ENCODE data around the gene ANKRD11. TPM values are rescaled to one million over a fixed set of nuclear protein-coding genes. Genes with fewer than 3 reads are reported as not detected.
"Not testable (repeated sequence)": the region's sequence is repeated elsewhere in the genome, so short reads cannot be mapped to it uniquely, and the experiment has no call there.

The ANKRD11 gene
- total RNA-seq, 1 experiment from 2014 or later, result 266 TPM

GRCh38 chr16:89436366-89436765, 54.0 kb downstream of the ANKRD11 start:
- RAD21 ChIA-PET (ENCODE audit: low non-redundant PET in 1 of 2, low total read pairs in 2 of 2, uncharacterized antibody in 2 of 2, unreplicated experiment in 2 of 2), result no interaction called here
- no peak for DNase-seq (ENCODE audit: low read depth, low spot score)
- H4K20me1 ChIP-seq (ENCODE audit: insufficient read depth), result peaks cover 39% of the 10 kb centered on the region; the same call in 1 of the 2 replicates
- no peak overlapping the region for H3K9ac ChIP-seq (ENCODE audit: low read length)
- no peak overlapping the region for H3K4me2 ChIP-seq (ENCODE audit: low read length)
- TF ChIP-seq YY1 (IDR thresholded peaks at IDR 0.05; ENCODE audit: extremely low read depth, insufficient replicate concordance, low read depth, low read length), result no peak
- no peaks in the 10 kb centered on the region for H3K9me2 ChIP-seq (ENCODE audit: insufficient read depth)
- no TSS peak for BruUV-seq (replicated peaks)
- no peak overlapping the region for H3K27ac ChIP-seq (ENCODE audit: low read depth, low read length)
- H3K9me3 ChIP-seq (ENCODE audit: control insufficient read depth in 1 of 2, insufficient read depth in 1 of 2, low read depth in 1 of 2, low read length in 2 of 2), result no peaks in the 10 kb centered on the region
- no peaks in the 10 kb centered on the region for H3K36me3 ChIP-seq (ENCODE audit: control insufficient read depth in 1 of 2, insufficient read depth in 2 of 2, low read length in 2 of 2)
- H3K27me3 ChIP-seq (ENCODE audit: insufficient read depth, low read length), result no peaks in the 10 kb centered on the region
- CTCF ChIA-PET, result interaction anchor here (1.4 kb wide), 1 partner anchor 9 kb away, joined by 3 read pairs; no protein-coding TSS in a partner anchor
- H3K79me2 ChIP-seq (ENCODE audit: insufficient read depth, low read length), result peaks cover 100% of the 10 kb centered on the region
- POLR2A ChIA-PET, result interaction anchor here (0.5 kb wide), 1 partner anchor 10 kb away, joined by 3 read pairs; no protein-coding TSS in a partner anchor
- no peak overlapping the region for H2AFZ ChIP-seq (ENCODE audit: low read depth, low read length, poor library complexity, severe bottlenecking)
- no peak for ATAC-seq
- H3K4me1 ChIP-seq (ENCODE audit: control insufficient read depth in 1 of 2, insufficient read depth in 2 of 2, low read length in 2 of 2), result peaks cover 2 to 10% of the 10 kb centered on the region in 2 experiments; a peak in 2 of 4 replicates
- no peak overlapping the region for H3K4me3 ChIP-seq (replicated peaks in 1 of 2; ENCODE audit: low read depth in 1 of 2, low read length in 2 of 2)
- intact Hi-C loops (cut with micrococcal nuclease), result no loop called here

- H3K4me2 ChIP-seq (ENCODE audit: low read length); H3K9me2 ChIP-seq (ENCODE audit: insufficient read depth); H3K4me3 ChIP-seq (replicated peaks in 1 of 2; ENCODE audit: low read depth in 1 of 2, low read length in 2 of 2); BruUV-seq (replicated peaks); POLR2A ChIA-PET; H3K9ac ChIP-seq (ENCODE audit: low read length); H3K27me3 ChIP-seq (ENCODE audit: insufficient read depth, low read length); RAD21 ChIA-PET (ENCODE audit: low non-redundant PET in 1 of 2, low total read pairs in 2 of 2, uncharacterized antibody in 2 of 2, unreplicated experiment in 2 of 2); H3K36me3 ChIP-seq (ENCODE audit: control insufficient read depth in 1 of 2, insufficient read depth in 2 of 2, low read length in 2 of 2); H2AFZ ChIP-seq (ENCODE audit: low read depth, low read length, poor library complexity, severe bottlenecking); intact Hi-C loops (cut with micrococcal nuclease); H3K27ac ChIP-seq (ENCODE audit: low read depth, low read length); DNase-seq (ENCODE audit: low read depth, low spot score); H3K9me3 ChIP-seq (ENCODE audit: control insufficient read depth in 1 of 2, insufficient read depth in 1 of 2, low read depth in 1 of 2, low read length in 2 of 2): not testable (repeated sequence)
- peaks cover 5 to 18% of the 10 kb centered on the region in 2 experiments; a peak in 2 of 4 replicates for H3K4me1 ChIP-seq (ENCODE audit: control insufficient read depth in 1 of 2, insufficient read depth in 2 of 2, low read length in 2 of 2)
- ATAC-seq, result peak; percentile 38
- H3K79me2 ChIP-seq (ENCODE audit: insufficient read depth, low read length), result peaks cover 98% of the 10 kb centered on the region
- CTCF ChIA-PET, result interaction anchor here (1.0 kb wide), 1 partner anchor 8 kb away, joined by 3 read pairs; no protein-coding TSS in a partner anchor
- H4K20me1 ChIP-seq (ENCODE audit: insufficient read depth), result peaks cover 40% of the 10 kb centered on the region; the same call in 1 of the 2 replicates
Observed at GRCh38 chr16:89435059-89435458, 55.3 kb downstream of the ANKRD11 start.

GRCh38 chr16:89434490-89434889, 55.9 kb downstream of the ANKRD11 start:
- DNase-seq (ENCODE audit: low read depth, low spot score) (no peak), ATAC-seq (no peak)
- Histone ChIP-seq H3K27ac (ENCODE audit: low read depth, low read length) (no peak overlapping the region), H3K9me2 (ENCODE audit: insufficient read depth) (no peaks in the 10 kb centered on the region), H3K4me2 (ENCODE audit: low read length) (no peak overlapping the region), H3K9me3 (ENCODE audit: control insufficient read depth in 1 of 2, insufficient read depth in 1 of 2, low read depth in 1 of 2, low read length in 2 of 2) (no peaks in the 10 kb centered on the region), H3K27me3 (ENCODE audit: insufficient read depth, low read length) (no peaks in the 10 kb centered on the region), H4K20me1 (ENCODE audit: insufficient read depth) (peaks cover 37% of the 10 kb centered on the region; the same call in 1 of the 2 replicates), H3K79me2 (ENCODE audit: insufficient read depth, low read length) (peaks cover 92% of the 10 kb centered on the region), H3K4me1 (ENCODE audit: control insufficient read depth in 1 of 2, insufficient read depth in 2 of 2, low read length in 2 of 2) (peaks cover 5 to 18% of the 10 kb centered on the region in 2 experiments; a peak in 2 of 4 replicates), H3K4me3 (replicated peaks in 1 of 2; ENCODE audit: low read depth in 1 of 2, low read length in 2 of 2) (no peak overlapping the region), H3K9ac (ENCODE audit: low read length) (no peak overlapping the region), H3K36me3 (ENCODE audit: control insufficient read depth in 1 of 2, insufficient read depth in 2 of 2, low read length in 2 of 2) (no peaks in the 10 kb centered on the region), H2AFZ (ENCODE audit: low read depth, low read length, poor library complexity, severe bottlenecking) (no peak overlapping the region)
- intact Hi-C loops (cut with micrococcal nuclease), result no loop called here
- no TSS peak for BruUV-seq (replicated peaks)
- ChIA-PET POLR2A (no interaction called here), CTCF (no interaction called here), RAD21 (ENCODE audit: low non-redundant PET in 1 of 2, low total read pairs in 2 of 2, uncharacterized antibody in 2 of 2, unreplicated experiment in 2 of 2) (no interaction called here)
- TF ChIP-seq ZBTB33 (IDR thresholded peaks at IDR 0.05; ENCODE audit: extremely low read depth, insufficient replicate concordance, low read length), result no peak
- TF ChIP-seq EZH2phosphoT487 (IDR thresholded peaks at IDR 0.05; ENCODE audit: borderline replicate concordance), result no peak
- no peak for TF ChIP-seq CTCF (IDR thresholded peaks at IDR 0.05 in 2 of 3, conservative IDR thresholded peaks at IDR 0.05 in 1 of 3; ENCODE audit: borderline replicate concordance in 1 of 3, insufficient read depth in 1 of 3, low read depth in 2 of 3, low read length in 2 of 3)
- TF ChIP-seq YY1 (IDR thresholded peaks at IDR 0.05; ENCODE audit: extremely low read depth, insufficient replicate concordance, low read depth, low read length), result no peak
- TF ChIP-seq MAX (IDR thresholded peaks at IDR 0.05), result no peak
- TF ChIP-seq JUND (IDR thresholded peaks at IDR 0.05), result no peak
- no peak for TF ChIP-seq CBX3 (IDR thresholded peaks at IDR 0.05; ENCODE audit: low read depth)

Data from HCT116 (cell line).